Caco-2 (cell line): ENCODE results near the gene PUSL1. TPM values are rescaled to one million over a fixed set of nuclear protein-coding genes. Genes with fewer than 3 reads are reported as not detected.

Experiments used
- BruUV-seq: library from RNA; stranded (reverse); fragments of 400-500 nt; replicated peaks from 2 replicates; lab custom pipeline; 2021; lab: Mats Ljungman, UMichigan
- CTCF ChIA-PET: fragments of 300-600 bp; sonication (Branson Sonifier 250); formaldehyde crosslinking; loops from one replicate; lab custom pipeline; 2022; ENCODE audit warnings: antibody characterized with exemption; lab: Charles Lee
- POLR2A ChIA-PET: fragments of 300-600 bp; sonication (Branson Sonifier 250); formaldehyde crosslinking; loops from one replicate; lab custom pipeline; 2022; ENCODE audit warnings: antibody characterized with exemption; lab: Charles Lee
- DNase-seq, 2 experiments: peaks; one replicate each; pipeline versions ENCODE4 v3.0.0 to v3.0.0-alpha.2; 2020 to 2022
- H3K27me3 ChIP-seq: replicated peaks from 2 replicates; pipeline ENCODE4 v1.6.0; 2011; ENCODE audit warnings: low read length; ENCODE audit not compliant: control insufficient read depth, insufficient read depth
- H3K36me3 ChIP-seq: 2 replicates; pipeline ENCODE4 v1.5.1; 2011; ENCODE audit warnings: low read length; ENCODE audit not compliant: control insufficient read depth, insufficient read depth
- H3K4me1 ChIP-seq: fragments of 250-450 bp; sonication (Bioruptor Pico); 2 replicates; pipeline ENCODE4 v1.5.1; 2020; ENCODE audit warnings: mild to moderate bottlenecking
- H3K4me3 ChIP-seq: 2 replicates; pipeline ENCODE4 v1.5.1; 2011; ENCODE audit warnings: low read depth, mild to moderate bottlenecking, control low read depth, low read length
- H3K9me3 ChIP-seq: fragments of 250-450 bp; sonication (Bioruptor Pico); 2 replicates; pipeline ENCODE4 v1.5.1; 2020; ENCODE audit warnings: mild to moderate bottlenecking, moderate library complexity
- H3K27ac Mint-ChIP-seq: one replicate; pipeline ENCODE4 v1.8.0; 2022; ENCODE audit warnings: mixed read lengths; ENCODE audit not compliant: unreplicated experiment
- H3K27me3 Mint-ChIP-seq: one replicate; pipeline ENCODE4 v1.8.0; 2022; ENCODE audit warnings: mixed read lengths; ENCODE audit not compliant: insufficient read depth, unreplicated experiment
- H3K36me3 Mint-ChIP-seq: one replicate; pipeline ENCODE4 v1.8.0; 2022; ENCODE audit warnings: mild to moderate bottlenecking, mixed read lengths; ENCODE audit not compliant: insufficient read depth, unreplicated experiment
- H3K4me1 Mint-ChIP-seq: one replicate; pipeline ENCODE4 v1.8.0; 2022; ENCODE audit warnings: low read depth, mixed read lengths; ENCODE audit not compliant: unreplicated experiment
- H3K4me3 Mint-ChIP-seq: one replicate; pipeline ENCODE4 v1.8.0; 2022; ENCODE audit warnings: mild to moderate bottlenecking, moderate library complexity, mixed read lengths; ENCODE audit not compliant: unreplicated experiment
- H3K9me3 Mint-ChIP-seq: one replicate; pipeline ENCODE4 v1.8.0; 2022; ENCODE audit warnings: mixed read lengths; ENCODE audit not compliant: unreplicated experiment
- CTCF ChIP-seq, 2 experiments: fragments of 200-600 bp in 1 of 2; IDR thresholded peaks; 1 replicate in 1 of 2; 2 replicates in 1 of 2; pipeline versions ENCODE4 v1.5.1 to v1.8.0; 2011 to 2022; ENCODE audit warnings: antibody characterized with exemption in 1 of 2, control low read depth in 1 of 2, inconsistent platforms in 1 of 2, low read depth in 1 of 2, low read length in 1 of 2, mild to moderate bottlenecking in 1 of 2, moderate library complexity in 1 of 2; ENCODE audit not compliant: insufficient read depth in 1 of 2, severe bottlenecking in 1 of 2, unreplicated experiment in 1 of 2
- intact Hi-C: fragments of 100-400 bp; cut with micrococcal nuclease; formaldehyde crosslinking; loops from one replicate; pipeline ENCODE4 v1.10.0; 2022; ENCODE audit not compliant: unreplicated experiment
- total RNA-seq: library from RNA; stranded (reverse); gene quantifications from 2 replicates; pipeline ENCODE4 v1.2.3, GENCODE V29; 2022

PUSL1 gene
- total RNA-seq, 1 experiment from 2014 or later: 43.8 TPM

GRCh38 chr1:1275836-1276235 is 32.6 kb upstream of the PUSL1 start:
- BruUV-seq: no TSS peak
- H3K27me3 ChIP-seq: no peaks in the 10 kb centered on the region
- Mint-ChIP-seq H3K27ac (no peak overlapping the region), H3K4me1 (no peaks in the 10 kb centered on the region), H3K36me3 (peaks cover 13% of the 10 kb centered on the region), H3K4me3 (no peak overlapping the region), H3K27me3 (no peaks in the 10 kb centered on the region), H3K9me3 (no peaks in the 10 kb centered on the region)
- H3K4me3 ChIP-seq: no peak overlapping the region
- no peak for DNase-seq
- ChIA-PET CTCF (interaction anchor here (0.6 kb wide), 1 partner anchor 113 kb away, joined by 9 read pairs; no protein-coding TSS in a partner anchor), POLR2A (no interaction called here)
- TF ChIP-seq CTCF (IDR thresholded peaks at IDR 0.05; ENCODE audit: insufficient read depth in 1 of 2, low read depth in 1 of 2, low read length in 1 of 2, severe bottlenecking in 1 of 2, unreplicated experiment in 1 of 2): no peak
- H3K9me3 ChIP-seq: no peaks in the 10 kb centered on the region
- 0 out of 2 replicates have a peak, but pooled peaks cover 6% of the 10 kb centered on the region for H3K4me1 ChIP-seq
- intact Hi-C loops: no loop called here
- H3K36me3 ChIP-seq: no peaks in the 10 kb centered on the region

GRCh38 chr1:1278620-1279019 is 29.8 kb upstream of the PUSL1 start:
- Histone ChIP-seq H3K9me3 (no peaks in the 10 kb centered on the region), H3K27me3 (no peaks in the 10 kb centered on the region), H3K36me3 (no peaks in the 10 kb centered on the region), H3K4me1 (0 out of 2 replicates have a peak, but pooled peaks cover 6% of the 10 kb centered on the region), H3K4me3 (no peak overlapping the region)
- Mint-ChIP-seq H3K36me3 (no peaks in the 10 kb centered on the region), H3K4me3 (no peak overlapping the region), H3K9me3 (no peaks in the 10 kb centered on the region), H3K4me1 (no peaks in the 10 kb centered on the region), H3K27ac (no peak overlapping the region), H3K27me3 (no peaks in the 10 kb centered on the region)
- ChIA-PET POLR2A (no interaction called here), CTCF (interaction anchor here (0.6 kb wide), 1 partner anchor 15 kb away, joined by 3 read pairs; no protein-coding TSS in a partner anchor)
- TF ChIP-seq CTCF (IDR thresholded peaks at IDR 0.05; ENCODE audit: insufficient read depth in 1 of 2, low read depth in 1 of 2, low read length in 1 of 2, severe bottlenecking in 1 of 2, unreplicated experiment in 1 of 2): no peak
- no TSS peak for BruUV-seq
- DNase-seq: no peak
- intact Hi-C loops: no loop called here

- H3K27me3 Mint-ChIP-seq: no peaks in the 10 kb centered on the region
- Histone ChIP-seq H3K27me3 (no peaks in the 10 kb centered on the region), H3K9me3 (no peaks in the 10 kb centered on the region), H3K4me3 (no peak overlapping the region), H3K36me3 (no peaks in the 10 kb centered on the region), H3K4me1 (0 out of 2 replicates have a peak, but pooled peaks cover 6% of the 10 kb centered on the region)
- CTCF ChIA-PET: interaction anchor here (0.6 kb wide), 1 partner anchor 15 kb away, joined by 3 read pairs; no protein-coding TSS in a partner anchor
- H3K36me3 Mint-ChIP-seq: no peaks in the 10 kb centered on the region
- H3K4me1 Mint-ChIP-seq: no peaks in the 10 kb centered on the region
- DNase-seq: no peak
- POLR2A ChIA-PET: no interaction called here
- H3K27ac Mint-ChIP-seq: no peak overlapping the region
- intact Hi-C loops: no loop called here
- no TSS peak for BruUV-seq
- no peak for TF ChIP-seq CTCF (IDR thresholded peaks at IDR 0.05; ENCODE audit: insufficient read depth in 1 of 2, low read depth in 1 of 2, low read length in 1 of 2, severe bottlenecking in 1 of 2, unreplicated experiment in 1 of 2)
- H3K4me3 Mint-ChIP-seq: no peak overlapping the region
- H3K9me3 Mint-ChIP-seq: no peaks in the 10 kb centered on the region
These were observed 29.4 kb upstream of the PUSL1 start for GRCh38 chr1:1279028-1279427.
